HG03571 (cell line): Measurements from ENCODE around the gene ROR2.

Experiments
- ATAC-seq: cut with Tn5 transposase; IDR thresholded peaks from one replicate; pipeline ENCODE4 v1.9.1; 2021; ENCODE audit not compliant: unreplicated experiment

The ROR2 gene

DNA sequence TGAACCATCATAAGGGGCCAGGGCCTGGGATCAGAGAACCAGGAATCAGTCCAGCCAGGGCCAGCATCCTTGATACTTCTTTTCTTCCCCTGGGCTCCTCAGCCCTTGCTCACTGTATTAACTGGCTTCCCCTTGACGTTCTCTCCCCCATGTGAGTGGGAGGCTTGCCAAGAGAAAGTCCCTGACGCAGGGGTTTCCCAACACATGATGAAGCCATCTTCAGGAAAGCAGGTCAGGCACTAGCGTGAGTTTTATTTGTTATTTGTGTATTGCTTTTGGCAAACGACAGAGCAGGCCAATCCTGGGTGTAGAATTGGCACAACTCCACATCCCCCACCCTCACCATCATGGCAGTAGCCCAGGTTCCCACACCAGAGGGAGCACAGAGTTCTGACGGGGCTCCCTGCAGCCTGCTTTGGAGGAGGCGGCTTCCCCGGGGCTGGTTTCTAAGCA, 360.9 kb downstream of the ROR2 start:
- ATAC-seq = no peak

- no peak for ATAC-seq
Observed at GRCh38 chr9:91586282-91586681, 363.7 kb downstream of the ROR2 start.

DNA sequence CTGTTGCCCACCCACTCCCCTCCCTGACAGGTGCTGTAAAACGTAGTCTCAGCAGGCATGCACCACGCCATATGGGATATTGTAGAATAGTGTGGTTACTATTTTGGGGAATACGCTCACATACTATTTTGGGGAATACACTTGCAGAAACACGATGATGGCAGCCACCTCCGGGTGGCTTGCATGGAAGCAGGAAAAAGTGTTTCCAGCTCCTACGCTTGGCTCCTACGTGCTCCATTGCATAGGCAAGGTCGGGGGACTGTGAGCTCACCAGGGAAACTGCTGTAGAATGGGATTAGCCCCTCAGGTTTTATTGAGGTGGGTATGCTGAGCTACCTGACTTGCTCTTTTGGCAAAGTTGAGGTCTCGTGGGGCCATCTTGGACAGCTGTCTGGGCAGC, 366.1 kb downstream of the ROR2 start:
- no peak for ATAC-seq

GRCh38 chr9:91583161-91583875, 366.7 kb downstream of the ROR2 start:
- no peak for ATAC-seq

- ATAC-seq = no peak
Observed at GRCh38 chr9:91582181-91582580, 367.8 kb downstream of the ROR2 start.

- ATAC-seq = no peak
Observed at GRCh38 chr9:91580136-91580535, 369.9 kb downstream of the ROR2 start.

DNA sequence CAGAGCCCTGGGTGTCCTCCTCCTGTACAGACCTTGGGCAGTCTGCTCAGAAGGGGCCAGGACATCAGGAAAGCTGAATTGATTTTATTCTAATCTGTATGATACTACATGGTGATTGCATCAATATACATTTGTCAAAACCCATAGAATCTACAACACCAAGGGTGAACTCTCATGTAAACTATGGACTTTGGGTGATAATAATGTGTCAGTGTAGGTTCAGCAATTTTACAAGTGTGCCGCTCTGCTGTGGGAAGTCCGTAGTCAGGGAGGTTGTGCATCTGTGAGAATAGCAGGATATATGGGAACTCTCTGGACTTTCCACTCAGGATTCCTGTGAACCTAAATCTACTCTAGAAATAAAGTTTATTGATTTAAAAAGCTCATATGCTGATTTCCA, 371.1 kb downstream of the ROR2 start:
- ATAC-seq = no peak

DNA sequence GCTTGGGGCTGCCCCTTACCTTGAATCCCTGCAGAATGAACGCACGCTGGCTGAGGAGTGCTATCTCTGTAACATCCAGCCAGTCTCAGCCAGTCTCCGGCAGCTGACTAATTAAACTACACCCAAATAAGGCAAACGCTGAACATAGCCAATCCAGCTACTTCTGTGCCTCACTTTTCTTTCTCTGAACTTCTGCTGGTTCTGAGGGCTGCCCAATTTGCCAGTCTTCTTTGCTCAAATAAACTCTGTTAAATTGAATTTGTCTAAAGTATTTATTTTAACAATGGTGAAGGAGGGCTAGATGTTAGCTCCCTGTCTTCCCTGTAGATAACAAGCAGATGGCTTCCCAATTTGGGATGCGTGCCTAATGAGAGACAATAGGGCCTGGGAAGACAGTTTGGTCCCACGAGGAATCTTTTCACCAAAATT, 372.4 kb downstream of the ROR2 start:
- no peak for ATAC-seq

DNA sequence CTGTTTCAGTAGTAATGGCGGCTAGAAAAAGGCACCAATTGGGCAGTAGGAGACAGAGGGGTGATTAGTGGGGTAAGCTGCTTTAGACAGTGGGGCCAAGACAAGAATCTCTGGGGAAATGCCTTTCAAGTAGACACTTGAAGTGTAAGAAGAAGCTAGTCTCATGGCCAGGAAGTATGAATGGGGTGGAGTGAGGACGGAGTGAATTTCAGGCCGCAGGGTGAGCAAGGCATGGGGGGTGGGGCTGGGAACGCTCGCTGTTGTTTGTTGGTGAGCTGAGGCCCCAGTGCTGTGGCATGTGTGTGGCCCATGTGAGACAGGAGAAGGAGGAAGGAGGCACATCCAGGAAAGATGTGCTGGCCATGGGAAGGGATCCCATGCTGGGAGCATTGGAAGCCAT, 377.2 kb downstream of the ROR2 start:
- no peak for ATAC-seq

- no peak for ATAC-seq
Observed at GRCh38 chr9:91572044-91572443, 378.0 kb downstream of the ROR2 start.

GRCh38 chr9:91571036-91571435, 379.0 kb downstream of the ROR2 start:
- no peak for ATAC-seq

- no peak for ATAC-seq
Observed at GRCh38 chr9:91567642-91568274, 382.3 kb downstream of the ROR2 start.

DNA sequence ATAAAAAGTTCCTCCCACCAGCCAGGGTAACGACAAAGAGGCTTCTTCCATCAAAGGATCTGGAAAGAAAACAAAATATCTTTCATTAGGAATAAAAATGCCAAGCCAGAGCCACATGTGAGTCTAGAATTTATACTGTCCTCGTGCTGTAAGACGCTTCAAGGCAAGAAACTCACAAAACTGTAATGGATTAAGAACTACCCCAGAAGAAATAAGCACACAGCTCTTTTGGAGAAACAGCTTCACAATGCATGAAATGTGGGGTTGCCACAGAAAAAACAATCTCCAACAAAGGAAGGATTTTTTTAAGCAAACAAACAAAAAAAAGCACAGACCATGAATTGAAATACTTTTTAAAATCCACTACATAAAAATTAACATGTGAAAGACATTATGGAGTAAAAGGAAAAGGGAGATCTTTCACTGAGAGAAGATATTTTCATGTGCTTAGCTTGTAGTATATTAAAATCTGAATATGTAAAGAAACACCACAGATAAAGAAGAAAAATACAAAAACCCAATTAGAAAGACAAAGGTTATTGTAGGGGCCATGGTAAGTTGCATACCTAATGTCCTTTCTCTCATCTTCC, 385.9 kb downstream of the ROR2 start:
- ATAC-seq = no peak

- no peak for ATAC-seq
Observed at GRCh38 chr9:91562416-91562815, 387.6 kb downstream of the ROR2 start.

DNA sequence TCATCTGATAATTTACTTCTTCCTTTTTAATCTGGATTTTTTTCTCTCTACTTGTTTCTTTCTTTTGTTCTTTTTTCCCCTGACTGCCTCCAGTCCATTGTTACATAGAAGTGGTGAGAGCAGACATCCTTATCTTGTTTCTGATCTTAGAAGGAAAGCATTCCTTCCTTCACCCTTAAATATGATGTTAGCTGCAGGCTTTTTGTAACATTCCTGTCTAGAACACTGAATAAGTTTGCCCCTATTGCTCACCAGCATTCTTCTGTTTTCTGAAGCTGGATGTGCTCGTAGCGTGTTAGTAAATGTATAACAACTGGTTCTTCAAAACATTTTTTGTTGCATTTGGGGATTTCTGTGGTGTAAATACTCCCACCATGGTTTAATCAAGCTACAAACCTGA, 389.7 kb downstream of the ROR2 start:
- no peak for ATAC-seq

- ATAC-seq = no peak
Observed at GRCh38 chr9:91558879-91559278, 391.1 kb downstream of the ROR2 start.

- ATAC-seq = no peak
Observed at GRCh38 chr9:91558395-91558794, 391.6 kb downstream of the ROR2 start.

DNA sequence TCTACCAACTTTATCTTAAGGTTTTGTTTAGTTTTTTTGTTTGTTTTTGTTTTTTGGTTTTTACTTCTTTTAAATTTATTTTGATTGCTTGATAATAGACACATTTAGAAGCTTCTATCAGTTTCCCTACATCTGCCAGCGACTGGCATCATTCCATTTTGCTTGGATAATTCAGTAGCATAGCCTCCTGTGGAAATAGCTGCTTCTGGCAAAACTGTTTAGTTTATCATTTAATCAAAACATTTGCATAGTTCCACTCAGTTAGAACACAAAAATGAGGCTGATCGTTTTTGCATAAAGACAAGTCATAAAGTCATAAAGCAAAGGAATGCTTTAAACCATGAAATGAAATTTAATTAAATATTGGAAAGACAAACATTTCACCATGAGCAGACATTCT, 392.7 kb downstream of the ROR2 start:
- ATAC-seq = no peak

DNA sequence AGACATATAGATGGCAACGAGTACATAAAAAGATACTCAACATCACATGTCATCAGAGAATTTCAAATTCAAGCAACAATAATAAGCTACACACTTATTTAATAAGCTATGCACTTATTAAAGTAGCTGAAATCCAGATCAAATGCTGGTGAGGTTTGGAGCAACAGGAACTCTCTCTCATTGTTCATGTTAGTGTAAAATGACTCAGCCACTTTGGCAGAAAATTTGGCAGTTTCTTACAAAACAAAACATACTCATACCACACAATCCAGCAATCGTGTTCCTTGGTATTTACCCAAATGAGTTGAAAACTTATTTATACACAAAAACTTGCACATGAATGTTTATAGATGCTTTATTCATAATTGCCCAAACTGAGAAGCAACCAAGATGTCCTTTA, 394.9 kb downstream of the ROR2 start:
- no peak for ATAC-seq

DNA sequence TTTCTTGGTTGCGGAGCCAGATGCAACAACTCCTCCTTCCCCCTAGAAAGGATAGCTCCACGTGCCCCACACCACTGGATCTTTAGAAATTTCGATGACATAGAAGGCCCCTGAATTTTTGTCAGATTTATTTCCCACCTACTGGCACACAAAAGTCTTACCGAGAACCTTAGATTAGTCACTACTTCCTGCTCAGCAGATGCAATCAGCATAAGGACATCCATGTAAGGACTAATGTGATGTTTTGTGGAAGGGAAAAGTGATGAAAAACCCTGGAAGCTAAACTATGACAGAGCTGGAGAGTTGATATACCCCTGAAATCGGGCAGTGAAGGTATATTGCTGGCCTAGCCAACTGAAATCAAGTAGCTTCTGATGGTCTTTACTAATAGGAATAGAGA, 400.9 kb downstream of the ROR2 start:
- ATAC-seq = no peak

DNA sequence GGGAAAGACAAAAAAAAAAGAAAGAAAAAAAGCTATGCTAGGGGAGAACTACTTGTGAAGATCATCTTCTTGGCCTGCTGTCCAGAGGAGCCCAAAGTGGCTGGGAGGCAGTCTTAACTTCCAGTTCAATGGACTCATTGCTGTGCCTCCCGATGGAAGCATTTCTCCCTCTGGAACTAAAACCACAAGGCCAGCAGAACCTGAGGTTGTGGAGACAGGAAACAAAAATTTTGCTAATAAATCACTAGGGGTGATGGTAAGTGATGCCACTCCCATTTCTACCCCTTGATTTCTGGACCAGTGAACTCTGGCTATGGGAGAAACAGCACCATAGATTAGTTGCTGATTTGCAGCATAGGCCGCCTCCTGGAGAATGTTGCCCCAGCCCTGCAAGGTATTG, 402.9 kb downstream of the ROR2 start:
- no peak for ATAC-seq

- ATAC-seq = no peak
Observed at GRCh38 chr9:91546574-91546973, 403.5 kb downstream of the ROR2 start.
